A549 (cell line): ENCODE measurements around the gene OR51L1. TPM values are rescaled to one million over a fixed set of nuclear protein-coding genes. Genes with fewer than 3 reads are reported as not detected.

ENCODE experiments used
- ATAC-seq, 2 experiments: fragments of 200-7000 bp in 1 of 2; fragments of >200 bp in 1 of 2; cut with Nextera tagmentation in 1 of 2; cut with Tn5 transposase in 1 of 2; 3 replicates each; pipeline versions ENCODE4 v1.8.0 to v1.9.1; 2018 to 2020; ENCODE audit warnings: mild to moderate bottlenecking in 1 of 2, moderate library complexity in 1 of 2
- CTCF ChIA-PET: fragments of 300-600 bp; sonication (Branson Sonifier 250); formaldehyde crosslinking; extraction: SDS; loops from one replicate; lab custom pipeline; 2021; ENCODE audit warnings: antibody characterized with exemption, inconsistent platforms; lab: Yijun Ruan, JAX
- POLR2A ChIA-PET: fragments of 350-600 bp; formaldehyde crosslinking; extraction: SDS; loops from one replicate; lab custom pipeline; 2021; ENCODE audit warnings: antibody characterized with exemption, inconsistent platforms; lab: Yijun Ruan, JAX
- DNase-seq, 2 experiments: peaks; one replicate each; pipeline versions ENCODE4 v3.0.0 to v3.0.0-alpha.2; 2011 to 2016; ENCODE audit warnings: low read depth in 1 of 2, low spot score in 1 of 2
- FAIRE-seq: peaks from 2 replicates; lab custom pipeline; 2011; peaks lifted over from hg19 to GRCh38; lab: Jason Lieb, UNC
- H3K27ac ChIP-seq, 2 experiments: fragments of >200 bp; sonication (Bioruptor Twin); formaldehyde crosslinking; 3 replicates each; pipeline ENCODE4 v1.5.1; 2016 to 2017
- H3K4me1 ChIP-seq: fragments of >200 bp; sonication (Bioruptor Twin); formaldehyde crosslinking; 3 replicates; pipeline ENCODE4 v1.6.1; 2016
- H3K4me2 ChIP-seq: fragments of >200 bp; sonication (Bioruptor Twin); formaldehyde crosslinking; 3 replicates; pipeline ENCODE4 v1.6.1; 2016
- H3K4me3 ChIP-seq: fragments of >200 bp; sonication (Bioruptor Twin); formaldehyde crosslinking; 3 replicates; pipeline ENCODE4 v1.5.1; 2016
- H3K9me3 ChIP-seq: fragments of >200 bp; sonication (Bioruptor Twin); formaldehyde crosslinking; 3 replicates; pipeline ENCODE4 v1.6.1; 2016
- BHLHE40 ChIP-seq: IDR thresholded peaks from 2 replicates; pipeline ENCODE4 v1.6.1; 2012; ENCODE audit warnings: low read depth, low read length, inconsistent platforms
- CHD4 ChIP-seq: fragments of 200-600 bp; sonication (generic); IDR thresholded peaks from 2 replicates; pipeline ENCODE4 v1.6.1; 2016; ENCODE audit warnings: antibody characterized with exemption, mild to moderate bottlenecking, borderline replicate concordance
- FOSL2 ChIP-seq, 2 experiments: fragments of 450-650 bp in 1 of 2; fragments of >200 bp in 1 of 2; sonication (Bioruptor Twin) in 1 of 2; formaldehyde crosslinking; IDR thresholded peaks; 2 replicates each; pipeline versions ENCODE4 v1.5.0 to v1.6.1; 2016 to 2020; ENCODE audit warnings: mild to moderate bottlenecking in 1 of 2, moderate library complexity in 1 of 2
- HOXA7 ChIP-seq: fragments of 250-450 bp; sonication (Bioruptor Pico); IDR thresholded peaks from 2 replicates; pipeline ENCODE4 v1.5.0; 2020; ENCODE audit warnings: mild to moderate bottlenecking, moderate library complexity
- MYC ChIP-seq: IDR thresholded peaks from 2 replicates; pipeline ENCODE4 v1.6.1; 2012; ENCODE audit warnings: mild to moderate bottlenecking, inconsistent platforms, low read length, improper control_type of control experiment, borderline replicate concordance
- NR3C1 ChIP-seq: fragments of >200 bp; sonication (Bioruptor Twin); formaldehyde crosslinking; IDR thresholded peaks from 3 replicates; pipeline ENCODE4 v1.6.1; 2017
- POLR2AphosphoS2 ChIP-seq: conservative IDR thresholded peaks from 2 replicates; pipeline ENCODE4 v1.6.1; 2012; ENCODE audit warnings: low read length, improper control_type of control experiment, inconsistent platforms
- RNF2 ChIP-seq: fragments of 200-600 bp; sonication (generic); IDR thresholded peaks from 2 replicates; pipeline ENCODE4 v1.6.1; 2016; ENCODE audit warnings: low read depth, mild to moderate bottlenecking, antibody characterized with exemption, moderate library complexity, borderline replicate concordance
- WGBS: methylation state at CpG from one replicate; pipeline ENCODE4 v1.1.6; 2017; ENCODE audit errors: missing lambda C conversion rate; 5-methylcytosine and 5-hydroxymethylcytosine counted together
- polyA plus RNA-seq, 4 experiments: library from polyadenylated mRNA; depleted of rRNA in 3 of 4; stranded (reverse); fragments of >200 nt; fragmentation: RNase III in 1 of 4; extraction: RNeasy Plus Mini Kit Qiagen cat#74134 plus additional on column Dnase treatment in 1 of 4; gene quantifications; 2 replicates in 3 of 4; 3 replicates in 1 of 4; pipeline ENCODE4 v1.2.3, GENCODE V29; 2011 to 2017
- TF ChIP-seq, protein P1 (sequence below): IDR thresholded peaks from 2 replicates; pipeline ENCODE4 v1.6.1; 2012
- TF ChIP-seq, protein P2 (sequence below): fragments of 150-350 bp; IDR thresholded peaks from 2 replicates; pipeline ENCODE4 v1.6.1; 2014; ENCODE audit warnings: low read depth, mild to moderate bottlenecking, low read length
- TF ChIP-seq, protein P3 (sequence below): IDR thresholded peaks from 2 replicates; pipeline ENCODE4 v1.6.1; 2012

Gene OR51L1
- polyA plus RNA-seq, 2 of the 4 experiments (the other 2 are of a cell fraction), result not detected

DNA sequence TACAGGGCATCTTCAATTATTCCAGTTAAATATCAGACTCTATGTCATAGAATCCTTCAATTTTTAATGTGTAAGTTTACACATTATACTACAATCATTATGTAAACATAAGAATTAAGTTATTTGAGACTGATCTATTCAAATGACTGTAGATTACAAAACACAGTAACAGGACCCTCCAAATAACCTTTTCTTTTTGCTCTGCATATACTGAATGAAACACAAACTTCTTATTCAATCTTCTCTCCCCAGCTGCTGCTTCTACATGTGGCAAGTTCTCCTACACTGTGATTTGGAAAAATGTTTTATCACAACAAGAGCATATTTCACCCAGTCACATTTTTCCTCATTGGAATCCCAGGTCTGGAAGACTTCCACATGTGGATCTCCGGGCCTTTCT lies 51.6 kb downstream of the OR51L1 start, which contains the start of gene OR52J3:
TSS of gene OR52J3 (plus strand) at position 301 of the 400 bp plus-strand sequence. CDS start at position 301, 0 bp downstream.
- FAIRE-seq (no peak), ATAC-seq (no peak), DNase-seq (no peak)
- Histone ChIP-seq H3K4me3 (no peak within 1 kb of the TSS), H3K4me1 (no peaks in the 10 kb centered on the region), H3K4me2 (no peak within 1 kb of the TSS), H3K9me3 (no peaks in the 10 kb centered on the region), H3K27ac (no peak within 1 kb of the TSS)
- ChIA-PET CTCF (no interaction called here), POLR2A (no interaction called here)
- TF ChIP-seq CHD4 (no peak), RNF2 (no peak), FOSL2 (IDR thresholded peaks at IDR 0.05) (no peak), FOSL2 (CRISPR knock-in tag; IDR thresholded peaks at IDR 0.05) (no peak), BHLHE40 (no peak), MYC (no peak), POLR2AphosphoS2 (no peak)
- 4% methylated on average over 1 of the region's 1 CpG for WGBS

DNA sequence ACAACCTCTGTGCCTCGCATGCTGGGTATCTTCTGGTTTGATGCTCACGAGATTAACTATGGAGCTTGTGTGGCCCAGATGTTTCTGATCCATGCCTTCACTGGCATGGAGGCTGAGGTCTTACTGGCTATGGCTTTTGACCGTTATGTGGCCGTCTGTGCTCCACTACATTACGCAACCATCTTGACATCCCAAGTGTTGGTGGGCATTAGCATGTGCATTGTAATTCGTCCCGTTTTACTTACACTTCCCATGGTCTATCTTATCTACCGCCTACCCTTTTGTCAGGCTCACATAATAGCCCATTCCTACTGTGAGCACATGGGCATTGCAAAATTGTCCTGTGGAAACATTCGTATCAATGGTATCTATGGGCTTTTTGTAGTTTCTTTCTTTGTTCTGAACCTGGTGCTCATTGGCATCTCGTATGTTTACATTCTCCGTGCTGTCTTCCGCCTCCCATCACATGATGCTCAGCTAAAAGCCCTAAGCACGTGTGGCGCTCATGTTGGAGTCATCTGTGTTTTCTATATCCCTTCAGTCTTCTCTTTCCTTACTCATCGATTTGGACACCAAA lies 52.2 kb downstream of the OR51L1 start:
- no peaks in the 10 kb centered on the region for H3K4me1 ChIP-seq
- FAIRE-seq, result no peak
- WGBS, result 27% methylated on average over 15 of the region's 15 CpGs

More for the DNA sequence above, 52.2 kb downstream of the OR51L1 start:
- DNase-seq, result no peak
- ATAC-seq, result no peak
- ChIA-PET POLR2A (no interaction called here), CTCF (no interaction called here)
- Histone ChIP-seq H3K9me3 (no peaks in the 10 kb centered on the region), H3K27ac (no peak overlapping the region), H3K4me3 (no peak overlapping the region), H3K4me2 (no peak overlapping the region)
- TF ChIP-seq, protein P1, sequence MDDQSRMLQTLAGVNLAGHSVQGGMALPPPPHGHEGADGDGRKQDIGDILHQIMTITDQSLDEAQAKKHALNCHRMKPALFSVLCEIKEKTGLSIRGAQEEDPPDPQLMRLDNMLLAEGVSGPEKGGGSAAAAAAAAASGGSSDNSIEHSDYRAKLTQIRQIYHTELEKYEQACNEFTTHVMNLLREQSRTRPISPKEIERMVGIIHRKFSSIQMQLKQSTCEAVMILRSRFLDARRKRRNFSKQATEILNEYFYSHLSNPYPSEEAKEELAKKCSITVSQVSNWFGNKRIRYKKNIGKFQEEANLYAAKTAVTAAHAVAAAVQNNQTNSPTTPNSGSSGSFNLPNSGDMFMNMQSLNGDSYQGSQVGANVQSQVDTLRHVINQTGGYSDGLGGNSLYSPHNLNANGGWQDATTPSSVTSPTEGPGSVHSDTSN, result no peak
- TF ChIP-seq, protein P2, sequence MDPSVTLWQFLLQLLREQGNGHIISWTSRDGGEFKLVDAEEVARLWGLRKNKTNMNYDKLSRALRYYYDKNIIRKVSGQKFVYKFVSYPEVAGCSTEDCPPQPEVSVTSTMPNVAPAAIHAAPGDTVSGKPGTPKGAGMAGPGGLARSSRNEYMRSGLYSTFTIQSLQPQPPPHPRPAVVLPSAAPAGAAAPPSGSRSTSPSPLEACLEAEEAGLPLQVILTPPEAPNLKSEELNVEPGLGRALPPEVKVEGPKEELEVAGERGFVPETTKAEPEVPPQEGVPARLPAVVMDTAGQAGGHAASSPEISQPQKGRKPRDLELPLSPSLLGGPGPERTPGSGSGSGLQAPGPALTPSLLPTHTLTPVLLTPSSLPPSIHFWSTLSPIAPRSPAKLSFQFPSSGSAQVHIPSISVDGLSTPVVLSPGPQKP, result no peak
- TF ChIP-seq FOSL2 (IDR thresholded peaks at IDR 0.05), result no peak
- no peak for TF ChIP-seq FOSL2 (CRISPR knock-in tag; IDR thresholded peaks at IDR 0.05)
- TF ChIP-seq, protein P3, sequence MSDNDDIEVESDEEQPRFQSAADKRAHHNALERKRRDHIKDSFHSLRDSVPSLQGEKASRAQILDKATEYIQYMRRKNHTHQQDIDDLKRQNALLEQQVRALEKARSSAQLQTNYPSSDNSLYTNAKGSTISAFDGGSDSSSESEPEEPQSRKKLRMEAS, result no peak
- no peak for TF ChIP-seq NR3C1
- no peak for TF ChIP-seq HOXA7 (CRISPR knock-in tag)

Other genes with a start within 250 kb of the OR51L1 start
- not detected in 2 replicates for gene OR51F1, start 224.9 kb upstream of the OR51L1 start, polyA plus RNA-seq (2011; rRNA removed)
- not detected in 3 replicates for gene OR51F1, start 224.9 kb upstream of the OR51L1 start, polyA plus RNA-seq (2017; fragmentation: RNase III; extraction: RNeasy Plus Mini Kit Qiagen cat#74134 plus additional on column Dnase treatment)
- gene OR52R1, start 190.5 kb upstream of the OR51L1 start, polyA plus RNA-seq (2011; rRNA removed), result not detected in 2 replicates
- not detected in 3 replicates for gene OR52R1, start 190.5 kb upstream of the OR51L1 start, polyA plus RNA-seq (2017; fragmentation: RNase III; extraction: RNeasy Plus Mini Kit Qiagen cat#74134 plus additional on column Dnase treatment)
- not detected in 2 replicates for gene OR51F2, start 173.5 kb upstream of the OR51L1 start, polyA plus RNA-seq (2011; rRNA removed)
- not detected in 3 replicates for gene OR51F2, start 173.5 kb upstream of the OR51L1 start, polyA plus RNA-seq (2017; fragmentation: RNase III; extraction: RNeasy Plus Mini Kit Qiagen cat#74134 plus additional on column Dnase treatment)
- gene OR51S1, start 145.6 kb upstream of the OR51L1 start, polyA plus RNA-seq (2011; rRNA removed), result not detected in 2 replicates
- not detected in 3 replicates for gene OR51S1, start 145.6 kb upstream of the OR51L1 start, polyA plus RNA-seq (2017; fragmentation: RNase III; extraction: RNeasy Plus Mini Kit Qiagen cat#74134 plus additional on column Dnase treatment)
- gene OR51T1, start 113.0 kb upstream of the OR51L1 start, polyA plus RNA-seq (2011; rRNA removed), result not detected in 2 replicates
- gene OR51T1, start 113.0 kb upstream of the OR51L1 start, polyA plus RNA-seq (2017; fragmentation: RNase III; extraction: RNeasy Plus Mini Kit Qiagen cat#74134 plus additional on column Dnase treatment), result not detected in 3 replicates
- not detected in 2 replicates for gene OR51A7, start 91.1 kb upstream of the OR51L1 start, polyA plus RNA-seq (2011; rRNA removed)
- not detected in 3 replicates for gene OR51A7, start 91.1 kb upstream of the OR51L1 start, polyA plus RNA-seq (2017; fragmentation: RNase III; extraction: RNeasy Plus Mini Kit Qiagen cat#74134 plus additional on column Dnase treatment)
- not detected in 2 replicates for gene OR51G2, start 75.5 kb upstream of the OR51L1 start, polyA plus RNA-seq (2011; rRNA removed)
- gene OR51G2, start 75.5 kb upstream of the OR51L1 start, polyA plus RNA-seq (2017; fragmentation: RNase III; extraction: RNeasy Plus Mini Kit Qiagen cat#74134 plus additional on column Dnase treatment), result not detected in 3 replicates
- gene OR51G1, start 70.5 kb upstream of the OR51L1 start, polyA plus RNA-seq (2011; rRNA removed), result not detected in 2 replicates
- gene OR51G1, start 70.5 kb upstream of the OR51L1 start, polyA plus RNA-seq (2017; fragmentation: RNase III; extraction: RNeasy Plus Mini Kit Qiagen cat#74134 plus additional on column Dnase treatment), result not detected in 3 replicates
- not detected in 2 replicates for gene OR51A4, start 47.2 kb upstream of the OR51L1 start, polyA plus RNA-seq (2011; rRNA removed)
- gene OR51A4, start 47.2 kb upstream of the OR51L1 start, polyA plus RNA-seq (2017; fragmentation: RNase III; extraction: RNeasy Plus Mini Kit Qiagen cat#74134 plus additional on column Dnase treatment), result not detected in 3 replicates
- gene OR51A2, start 39.1 kb upstream of the OR51L1 start, polyA plus RNA-seq (2011; rRNA removed), result not detected in 2 replicates
- not detected in 3 replicates for gene OR51A2, start 39.1 kb upstream of the OR51L1 start, polyA plus RNA-seq (2017; fragmentation: RNase III; extraction: RNeasy Plus Mini Kit Qiagen cat#74134 plus additional on column Dnase treatment)
- gene OR52J3, start 51.7 kb downstream of the OR51L1 start, polyA plus RNA-seq (2011; rRNA removed), result not detected in 2 replicates
- gene OR52J3, start 51.7 kb downstream of the OR51L1 start, polyA plus RNA-seq (2017; fragmentation: RNase III; extraction: RNeasy Plus Mini Kit Qiagen cat#74134 plus additional on column Dnase treatment), result not detected in 3 replicates
- not detected in 2 replicates for gene OR52E2, start 64.8 kb downstream of the OR51L1 start, polyA plus RNA-seq (2011; rRNA removed)
- not detected in 3 replicates for gene OR52E2, start 64.8 kb downstream of the OR51L1 start, polyA plus RNA-seq (2017; fragmentation: RNase III; extraction: RNeasy Plus Mini Kit Qiagen cat#74134 plus additional on column Dnase treatment)
- gene OR52E1, start 74.7 kb downstream of the OR51L1 start, polyA plus RNA-seq (2011; rRNA removed), result not detected in 2 replicates
- gene OR52E1, start 74.7 kb downstream of the OR51L1 start, polyA plus RNA-seq (2017; fragmentation: RNase III; extraction: RNeasy Plus Mini Kit Qiagen cat#74134 plus additional on column Dnase treatment), result not detected in 3 replicates
- not detected in 2 replicates for gene OR52A5, start 143.5 kb downstream of the OR51L1 start, polyA plus RNA-seq (2011; rRNA removed)
- gene OR52A5, start 143.5 kb downstream of the OR51L1 start, polyA plus RNA-seq (2017; fragmentation: RNase III; extraction: RNeasy Plus Mini Kit Qiagen cat#74134 plus additional on column Dnase treatment), result not detected in 3 replicates
- gene OR52A1, start 159.9 kb downstream of the OR51L1 start, polyA plus RNA-seq (2011; rRNA removed), result not detected in 2 replicates
- gene OR52A1, start 159.9 kb downstream of the OR51L1 start, polyA plus RNA-seq (2017; fragmentation: RNase III; extraction: RNeasy Plus Mini Kit Qiagen cat#74134 plus additional on column Dnase treatment), result not detected in 3 replicates
- gene OR51V1, start 205.8 kb downstream of the OR51L1 start, polyA plus RNA-seq (2011; rRNA removed), result not detected in 2 replicates
- not detected in 3 replicates for gene OR51V1, start 205.8 kb downstream of the OR51L1 start, polyA plus RNA-seq (2017; fragmentation: RNase III; extraction: RNeasy Plus Mini Kit Qiagen cat#74134 plus additional on column Dnase treatment)
- gene HBB, start 232.2 kb downstream of the OR51L1 start, polyA plus RNA-seq (2011; rRNA removed), result 0.30 TPM in 1 of 2 replicates, not detected in the other
- gene HBB, start 232.2 kb downstream of the OR51L1 start, polyA plus RNA-seq (2017; fragmentation: RNase III; extraction: RNeasy Plus Mini Kit Qiagen cat#74134 plus additional on column Dnase treatment), result not detected in 3 replicates
- not detected in 2 replicates for gene HBD, start 239.6 kb downstream of the OR51L1 start, polyA plus RNA-seq (2011; rRNA removed)
- gene HBD, start 239.6 kb downstream of the OR51L1 start, polyA plus RNA-seq (2017; fragmentation: RNase III; extraction: RNeasy Plus Mini Kit Qiagen cat#74134 plus additional on column Dnase treatment), result not detected in 3 replicates